Tibial nerve (tissue), 3 donors: ENCODE results near the gene RIPK4.

ENCODE experiments used
- POLR2A ChIP-seq, 2 donors: fragments of 450-650 bp; IDR thresholded peaks; one replicate each; pipeline ENCODE4 v1.6.1; 2017; ENCODE audit warnings: antibody characterized with exemption in 2 of 2, mild to moderate bottlenecking in 2 of 2, moderate library complexity in 2 of 2
- TF ChIP-seq, protein P1 (sequence below), 5 experiments: fragments of 200-600 bp in 3 of 5; fragments of 450-650 bp in 2 of 5; sonication (generic) in 3 of 5; IDR thresholded peaks; one replicate each; pipeline ENCODE4 v1.5.1; 2016 to 2019; ENCODE audit warnings: antibody characterized with exemption in 5 of 5, mild to moderate bottlenecking in 3 of 5, moderate library complexity in 2 of 5

DNA sequence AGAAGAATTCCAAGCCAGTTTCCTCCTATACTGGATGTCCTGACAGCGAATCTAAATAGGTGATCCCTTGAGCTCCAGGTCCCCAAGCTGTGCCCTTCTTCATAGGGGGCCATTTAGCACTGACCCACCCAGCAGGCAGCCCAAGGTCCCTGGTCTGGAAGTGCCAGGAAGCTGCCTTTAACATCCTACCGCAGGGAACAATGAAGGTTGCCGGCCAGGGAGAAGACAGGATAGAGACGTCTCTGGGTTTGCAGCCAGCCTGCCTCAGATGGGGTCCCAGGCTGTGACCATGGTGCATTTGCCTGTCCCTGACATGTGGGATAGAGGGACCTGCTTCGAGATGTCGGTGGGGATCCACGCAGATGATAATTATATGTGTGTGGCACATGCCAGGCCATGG, 2.7 kb upstream of the RIPK4 start:
- TF ChIP-seq, protein P1, sequence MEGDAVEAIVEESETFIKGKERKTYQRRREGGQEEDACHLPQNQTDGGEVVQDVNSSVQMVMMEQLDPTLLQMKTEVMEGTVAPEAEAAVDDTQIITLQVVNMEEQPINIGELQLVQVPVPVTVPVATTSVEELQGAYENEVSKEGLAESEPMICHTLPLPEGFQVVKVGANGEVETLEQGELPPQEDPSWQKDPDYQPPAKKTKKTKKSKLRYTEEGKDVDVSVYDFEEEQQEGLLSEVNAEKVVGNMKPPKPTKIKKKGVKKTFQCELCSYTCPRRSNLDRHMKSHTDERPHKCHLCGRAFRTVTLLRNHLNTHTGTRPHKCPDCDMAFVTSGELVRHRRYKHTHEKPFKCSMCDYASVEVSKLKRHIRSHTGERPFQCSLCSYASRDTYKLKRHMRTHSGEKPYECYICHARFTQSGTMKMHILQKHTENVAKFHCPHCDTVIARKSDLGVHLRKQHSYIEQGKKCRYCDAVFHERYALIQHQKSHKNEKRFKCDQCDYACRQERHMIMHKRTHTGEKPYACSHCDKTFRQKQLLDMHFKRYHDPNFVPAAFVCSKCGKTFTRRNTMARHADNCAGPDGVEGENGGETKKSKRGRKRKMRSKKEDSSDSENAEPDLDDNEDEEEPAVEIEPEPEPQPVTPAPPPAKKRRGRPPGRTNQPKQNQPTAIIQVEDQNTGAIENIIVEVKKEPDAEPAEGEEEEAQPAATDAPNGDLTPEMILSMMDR (IDR thresholded peaks at IDR 0.05): no peak
- no peak for TF ChIP-seq POLR2A (IDR thresholded peaks at IDR 0.05)
